Measurements from ENCODE around the gene NCKAP5.

NCKAP5 gene

GRCh38 chr2:132697556-132698205 lies 870.6 kb downstream of the NCKAP5 start:
- H3K4me3 ChIP-seq (ENCODE audit: control insufficient read depth in 1 of 7, extremely low read depth in 1 of 7, insufficient read depth in 4 of 7, low read depth in 2 of 7, low read length in 6 of 7): no peak overlapping the region
- no peaks in the 10 kb centered on the region for H3K9me3 ChIP-seq (ENCODE audit: control extremely low read depth in 1 of 5, control insufficient read depth in 4 of 5, insufficient read depth in 2 of 5, low read depth in 1 of 5, low read length in 4 of 5)
- no peak overlapping the region for H3K27ac ChIP-seq (ENCODE audit: insufficient read depth in 1 of 2, low read depth in 1 of 2, low read length in 2 of 2, poor library complexity in 1 of 2, severe bottlenecking in 2 of 2)
- no peaks in the 10 kb centered on the region for H3K27me3 ChIP-seq (replicated peaks in 2 of 5; ENCODE audit: control insufficient read depth in 4 of 5, insufficient read depth in 5 of 5, low read length in 4 of 5)
- WGBS (ENCODE audit: insufficient coverage): no CpG with 5 or more reads among the region's 4 CpGs
- H3K4me1 ChIP-seq (ENCODE audit: control extremely low read depth in 1 of 4, control insufficient read depth in 4 of 4, insufficient read depth in 4 of 4, low read length in 3 of 4): no peaks in the 10 kb centered on the region
- POLR2A ChIA-PET: no interaction called here
- no peak for DNase-seq
- no peaks in the 10 kb centered on the region for H3K36me3 ChIP-seq (ENCODE audit: control insufficient read depth in 4 of 4, insufficient read depth in 4 of 4, low read length in 3 of 4)
- CTCF ChIA-PET: interaction anchor here (1.4 kb wide), 1 partner anchor 16 kb away, joined by 3 read pairs; no protein-coding TSS in a partner anchor

DNA sequence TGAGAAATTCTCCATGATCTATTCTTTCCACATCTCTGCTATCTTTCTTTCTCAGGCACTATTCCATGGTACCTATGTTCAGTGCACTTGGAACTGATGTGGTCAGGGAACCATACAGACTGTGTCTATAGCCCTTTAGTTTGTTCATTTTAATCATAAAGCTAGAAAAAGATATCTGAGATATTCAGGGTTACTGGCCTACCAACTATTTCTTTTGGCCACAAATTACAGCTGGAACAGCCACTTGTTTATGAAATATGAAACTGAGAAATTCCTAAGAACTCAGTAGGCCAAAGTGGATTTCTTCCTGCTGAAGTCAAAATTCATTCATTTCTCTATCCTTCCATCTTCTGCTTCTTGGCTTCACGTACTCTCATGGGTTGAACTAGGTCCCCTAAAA lies 875.4 kb downstream of the NCKAP5 start:
- no peaks in the 10 kb centered on the region for H3K36me3 ChIP-seq (ENCODE audit: control insufficient read depth in 4 of 4, insufficient read depth in 4 of 4, low read length in 3 of 4)
- ChIA-PET CTCF (no interaction called here), POLR2A (no interaction called here)
- H3K4me1 ChIP-seq (ENCODE audit: control extremely low read depth in 1 of 4, control insufficient read depth in 4 of 4, insufficient read depth in 4 of 4, low read length in 3 of 4): no peaks in the 10 kb centered on the region
- 100% methylated on average over 1 of the region's 1 CpG for WGBS (ENCODE audit: insufficient coverage)
- H3K4me3 ChIP-seq (ENCODE audit: control insufficient read depth in 1 of 7, extremely low read depth in 1 of 7, insufficient read depth in 4 of 7, low read depth in 2 of 7, low read length in 6 of 7): no peak overlapping the region
- H3K9me3 ChIP-seq (ENCODE audit: control extremely low read depth in 1 of 5, control insufficient read depth in 4 of 5, insufficient read depth in 2 of 5, low read depth in 1 of 5, low read length in 4 of 5): no peaks in the 10 kb centered on the region
- peaks cover 0 to 2% (median 0%) of the 10 kb centered on the region in 5 experiments for H3K27me3 ChIP-seq (replicated peaks in 2 of 5; ENCODE audit: control insufficient read depth in 4 of 5, insufficient read depth in 5 of 5, low read length in 4 of 5)
- no peak for DNase-seq
- no peak overlapping the region for H3K27ac ChIP-seq (ENCODE audit: insufficient read depth in 1 of 2, low read depth in 1 of 2, low read length in 2 of 2, poor library complexity in 1 of 2, severe bottlenecking in 2 of 2)

- 90% methylated on average over 2 of the region's 4 CpGs for WGBS (ENCODE audit: insufficient coverage)
- Histone ChIP-seq H3K9me3 (ENCODE audit: control extremely low read depth in 1 of 5, control insufficient read depth in 4 of 5, insufficient read depth in 2 of 5, low read depth in 1 of 5, low read length in 4 of 5) (no peaks in the 10 kb centered on the region), H3K27me3 (replicated peaks in 2 of 5; ENCODE audit: control insufficient read depth in 4 of 5, insufficient read depth in 5 of 5, low read length in 4 of 5) (peaks cover 0 to 2% (median 0%) of the 10 kb centered on the region in 5 experiments), H3K4me3 (ENCODE audit: control insufficient read depth in 1 of 7, extremely low read depth in 1 of 7, insufficient read depth in 4 of 7, low read depth in 2 of 7, low read length in 6 of 7) (no peak overlapping the region), H3K36me3 (ENCODE audit: control insufficient read depth in 4 of 4, insufficient read depth in 4 of 4, low read length in 3 of 4) (no peaks in the 10 kb centered on the region), H3K27ac (ENCODE audit: insufficient read depth in 1 of 2, low read depth in 1 of 2, low read length in 2 of 2, poor library complexity in 1 of 2, severe bottlenecking in 2 of 2) (no peak overlapping the region), H3K4me1 (ENCODE audit: control extremely low read depth in 1 of 4, control insufficient read depth in 4 of 4, insufficient read depth in 4 of 4, low read length in 3 of 4) (no peaks in the 10 kb centered on the region)
- ChIA-PET POLR2A (no interaction called here), CTCF (no interaction called here)
- no peak for DNase-seq
These were observed 876.7 kb downstream of the NCKAP5 start for GRCh38 chr2:132691556-132691955.

- H3K9me3 ChIP-seq (ENCODE audit: control extremely low read depth in 1 of 5, control insufficient read depth in 4 of 5, insufficient read depth in 2 of 5, low read depth in 1 of 5, low read length in 4 of 5): no peaks in the 10 kb centered on the region
- H3K4me1 ChIP-seq (ENCODE audit: control extremely low read depth in 1 of 4, control insufficient read depth in 4 of 4, insufficient read depth in 4 of 4, low read length in 3 of 4): no peaks in the 10 kb centered on the region
- CTCF ChIA-PET: no interaction called here
- H3K27me3 ChIP-seq (replicated peaks in 2 of 5; ENCODE audit: control insufficient read depth in 4 of 5, insufficient read depth in 5 of 5, low read length in 4 of 5): peaks cover 0 to 2% (median 0%) of the 10 kb centered on the region in 5 experiments
- POLR2A ChIA-PET: no interaction called here
- no peak overlapping the region for H3K27ac ChIP-seq (ENCODE audit: insufficient read depth in 1 of 2, low read depth in 1 of 2, low read length in 2 of 2, poor library complexity in 1 of 2, severe bottlenecking in 2 of 2)
- 92% methylated on average over 1 of the region's 1 CpG for WGBS (ENCODE audit: insufficient coverage)
- no peak overlapping the region for H3K4me3 ChIP-seq (ENCODE audit: control insufficient read depth in 1 of 7, extremely low read depth in 1 of 7, insufficient read depth in 4 of 7, low read depth in 2 of 7, low read length in 6 of 7)
- DNase-seq: no peak
- no peaks in the 10 kb centered on the region for H3K36me3 ChIP-seq (ENCODE audit: control insufficient read depth in 4 of 4, insufficient read depth in 4 of 4, low read length in 3 of 4)
These were observed 877.5 kb downstream of the NCKAP5 start for GRCh38 chr2:132690664-132691303.

- POLR2A ChIA-PET: no interaction called here
These were observed 886.5 kb downstream of the NCKAP5 start for GRCh38 chr2:132681766-132682165.

DNA sequence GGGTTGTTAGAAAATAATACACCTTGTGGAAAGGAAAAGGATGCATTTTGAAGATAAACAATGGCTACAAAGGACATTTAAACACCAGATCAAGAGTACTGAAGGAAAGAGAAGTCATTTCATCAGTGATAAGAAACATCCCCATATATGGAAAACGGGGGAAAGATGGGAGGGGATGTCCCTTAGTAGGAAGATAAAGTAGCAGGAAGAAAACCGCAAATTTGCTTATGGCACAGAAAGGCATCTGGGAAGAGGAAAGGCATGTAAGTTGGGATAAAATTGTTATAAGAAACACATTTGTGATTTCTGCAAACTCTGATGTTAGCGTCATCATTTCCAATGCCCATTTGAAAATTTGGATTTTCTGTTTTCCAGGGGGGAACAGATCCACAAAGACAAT lies 887.7 kb downstream of the NCKAP5 start:
- WGBS (ENCODE audit: insufficient coverage): 100% methylated on average over 2 of the region's 3 CpGs

More at GRCh38 chr2:132681766-132682165, 886.5 kb downstream of the NCKAP5 start:
- CTCF ChIA-PET: interaction anchor here (1.1 kb wide), 1 partner anchor 15 kb away, joined by 3 read pairs; no protein-coding TSS in a partner anchor
- Histone ChIP-seq H3K27me3 (replicated peaks in 2 of 5; ENCODE audit: control insufficient read depth in 4 of 5, insufficient read depth in 5 of 5, low read length in 4 of 5) (peaks cover 0 to 27% (median 9%) of the 10 kb centered on the region in 5 experiments), H3K4me1 (ENCODE audit: control extremely low read depth in 1 of 4, control insufficient read depth in 4 of 4, insufficient read depth in 4 of 4, low read length in 3 of 4) (no peaks in the 10 kb centered on the region), H3K36me3 (ENCODE audit: control insufficient read depth in 4 of 4, insufficient read depth in 4 of 4, low read length in 3 of 4) (no peaks in the 10 kb centered on the region), H3K9me3 (ENCODE audit: control extremely low read depth in 1 of 5, control insufficient read depth in 4 of 5, insufficient read depth in 2 of 5, low read depth in 1 of 5, low read length in 4 of 5) (no peaks in the 10 kb centered on the region), H3K4me3 (ENCODE audit: control insufficient read depth in 1 of 7, extremely low read depth in 1 of 7, insufficient read depth in 4 of 7, low read depth in 2 of 7, low read length in 6 of 7) (no peak overlapping the region), H3K27ac (ENCODE audit: insufficient read depth in 1 of 2, low read depth in 1 of 2, low read length in 2 of 2, poor library complexity in 1 of 2, severe bottlenecking in 2 of 2) (no peak overlapping the region)
- WGBS (ENCODE audit: insufficient coverage): 88% methylated on average over 1 of the region's 1 CpG
- no peak for DNase-seq

GRCh38 chr2:132678483-132678882 lies 889.8 kb downstream of the NCKAP5 start:
- WGBS (ENCODE audit: insufficient coverage): 100% methylated on average over 1 of the region's 2 CpGs
- no peak for DNase-seq
- no peaks in the 10 kb centered on the region for H3K36me3 ChIP-seq (ENCODE audit: control insufficient read depth in 4 of 4, insufficient read depth in 4 of 4, low read length in 3 of 4)
- H3K9me3 ChIP-seq (ENCODE audit: control extremely low read depth in 1 of 5, control insufficient read depth in 4 of 5, insufficient read depth in 2 of 5, low read depth in 1 of 5, low read length in 4 of 5): no peaks in the 10 kb centered on the region
- H3K27ac ChIP-seq (ENCODE audit: insufficient read depth in 1 of 2, low read depth in 1 of 2, low read length in 2 of 2, poor library complexity in 1 of 2, severe bottlenecking in 2 of 2): no peak overlapping the region
- H3K4me1 ChIP-seq (ENCODE audit: control extremely low read depth in 1 of 4, control insufficient read depth in 4 of 4, insufficient read depth in 4 of 4, low read length in 3 of 4): no peaks in the 10 kb centered on the region
- POLR2A ChIA-PET: no interaction called here
- H3K27me3 ChIP-seq (replicated peaks in 2 of 5; ENCODE audit: control insufficient read depth in 4 of 5, insufficient read depth in 5 of 5, low read length in 4 of 5): peaks cover 1 to 36% (median 14%) of the 10 kb centered on the region in 5 experiments
- CTCF ChIA-PET: no interaction called here
- H3K4me3 ChIP-seq (ENCODE audit: control insufficient read depth in 1 of 7, extremely low read depth in 1 of 7, insufficient read depth in 4 of 7, low read depth in 2 of 7, low read length in 6 of 7): no peak overlapping the region

More for the DNA sequence above, 887.7 kb downstream of the NCKAP5 start:
- no peaks in the 10 kb centered on the region for H3K4me1 ChIP-seq (ENCODE audit: control extremely low read depth in 1 of 4, control insufficient read depth in 4 of 4, insufficient read depth in 4 of 4, low read length in 3 of 4)
- CTCF ChIA-PET: no interaction called here
- POLR2A ChIA-PET: no interaction called here
- H3K27me3 ChIP-seq (replicated peaks in 2 of 5; ENCODE audit: control insufficient read depth in 4 of 5, insufficient read depth in 5 of 5, low read length in 4 of 5): peaks cover 0 to 31% (median 12%) of the 10 kb centered on the region in 5 experiments
- no peak for DNase-seq
- no peaks in the 10 kb centered on the region for H3K36me3 ChIP-seq (ENCODE audit: control insufficient read depth in 4 of 4, insufficient read depth in 4 of 4, low read length in 3 of 4)
- H3K9me3 ChIP-seq (ENCODE audit: control extremely low read depth in 1 of 5, control insufficient read depth in 4 of 5, insufficient read depth in 2 of 5, low read depth in 1 of 5, low read length in 4 of 5): no peaks in the 10 kb centered on the region
- no peak overlapping the region for H3K4me3 ChIP-seq (ENCODE audit: control insufficient read depth in 1 of 7, extremely low read depth in 1 of 7, insufficient read depth in 4 of 7, low read depth in 2 of 7, low read length in 6 of 7)
- no peak overlapping the region for H3K27ac ChIP-seq (ENCODE audit: insufficient read depth in 1 of 2, low read depth in 1 of 2, low read length in 2 of 2, poor library complexity in 1 of 2, severe bottlenecking in 2 of 2)

All from common myeloid progenitor, CD34-positive (primary cell).